ENCODE results near the gene TEX44. TPM values are rescaled to one million over a fixed set of nuclear protein-coding genes. Genes with fewer than 3 reads are reported as not detected.

TEX44 gene
- total and polyA plus RNA-seq, 2 experiments from 2014 or later, result not detected

- H3K4me3 ChIP-seq, result no peak overlapping the region
- peaks cover 30% of the 10 kb centered on the region for H3K4me1 ChIP-seq (ENCODE audit: low read depth)
- peak in 1 of 2 donors; percentile 38 for DNase-seq (ENCODE audit: low read depth in 1 of 2, low spot score in 1 of 2)
- no peaks in the 10 kb centered on the region for H3K36me3 ChIP-seq
- H3K9me3 ChIP-seq (ENCODE audit: low read depth), result no peaks in the 10 kb centered on the region
- H3K27me3 ChIP-seq, result no peaks in the 10 kb centered on the region
- TF ChIP-seq CTCF (IDR thresholded peaks at IDR 0.05; ENCODE audit: low read depth, low read length), result no peak
- peak overlapping the region; percentile 71 for H3K27ac ChIP-seq
These were observed 47.6 kb downstream of the TEX44 start for GRCh38 chr2:231640241-231640640.

- peak overlapping the region; percentile 71 for H3K27ac ChIP-seq
- TF ChIP-seq CTCF (IDR thresholded peaks at IDR 0.05; ENCODE audit: low read depth, low read length), result no peak
These were observed 48.0 kb downstream of the TEX44 start for GRCh38 chr2:231640641-231641111.

GRCh38 chr2:231642631-231643494 is 50.2 kb downstream of the TEX44 start:
- no peaks in the 10 kb centered on the region for H3K36me3 ChIP-seq
- DNase-seq (ENCODE audit: low read depth in 1 of 2, low spot score in 1 of 2), result peak; percentile 81 to 87
- H3K4me3 ChIP-seq, result no peak overlapping the region
- no peak for TF ChIP-seq CTCF (IDR thresholded peaks at IDR 0.05; ENCODE audit: low read depth, low read length)
- H3K4me1 ChIP-seq (ENCODE audit: low read depth), result peaks cover 30% of the 10 kb centered on the region
- peak overlapping the region; percentile 91 for H3K27ac ChIP-seq
- H3K27me3 ChIP-seq, result no peaks in the 10 kb centered on the region
- no peaks in the 10 kb centered on the region for H3K9me3 ChIP-seq (ENCODE audit: low read depth)

More at GRCh38 chr2:231640641-231641111, 48.0 kb downstream of the TEX44 start:
- no peaks in the 10 kb centered on the region for H3K27me3 ChIP-seq
- H3K4me3 ChIP-seq, result no peak overlapping the region
- DNase-seq (ENCODE audit: low read depth in 1 of 2, low spot score in 1 of 2), result no peak
- peaks cover 30% of the 10 kb centered on the region for H3K4me1 ChIP-seq (ENCODE audit: low read depth)
- H3K9me3 ChIP-seq (ENCODE audit: low read depth), result no peaks in the 10 kb centered on the region
- H3K36me3 ChIP-seq, result no peaks in the 10 kb centered on the region

GRCh38 chr2:231643495-231643888 is 50.8 kb downstream of the TEX44 start:
- peak overlapping the region; percentile 91 for H3K27ac ChIP-seq

More at GRCh38 chr2:231643495-231643888, 50.8 kb downstream of the TEX44 start:
- no peaks in the 10 kb centered on the region for H3K36me3 ChIP-seq
- no peaks in the 10 kb centered on the region for H3K27me3 ChIP-seq
- no peak for DNase-seq (ENCODE audit: low read depth in 1 of 2, low spot score in 1 of 2)
- H3K9me3 ChIP-seq (ENCODE audit: low read depth), result no peaks in the 10 kb centered on the region
- peaks cover 30% of the 10 kb centered on the region for H3K4me1 ChIP-seq (ENCODE audit: low read depth)
- H3K4me3 ChIP-seq, result no peak overlapping the region
- TF ChIP-seq CTCF (IDR thresholded peaks at IDR 0.05; ENCODE audit: low read depth, low read length), result no peak

Other genes with a start within 250 kb of the TEX44 start
- 7.7 and 15.8 TPM in 2 replicates for gene B3GNT7, start 197.2 kb upstream of the TEX44 start, total RNA-seq
- 2.9 and 6.9 TPM in 2 replicates for gene B3GNT7, start 197.2 kb upstream of the TEX44 start, polyA plus RNA-seq
- 202 and 222 TPM in 2 replicates for gene NCL, start 128.4 kb upstream of the TEX44 start, total RNA-seq
- 527 and 558 TPM in 2 replicates for gene NCL, start 128.4 kb upstream of the TEX44 start, polyA plus RNA-seq
- gene NMUR1, start 62.4 kb upstream of the TEX44 start, total RNA-seq, result 0.15 TPM in 1 of 2 replicates, not detected in the other
- not detected in 2 replicates for gene NMUR1, start 62.4 kb upstream of the TEX44 start, polyA plus RNA-seq
- gene PTMA, start 115.7 kb downstream of the TEX44 start, total RNA-seq, result 638 and 737 TPM in 2 replicates
- 750 and 774 TPM in 2 replicates for gene PTMA, start 115.7 kb downstream of the TEX44 start, polyA plus RNA-seq
- 47.3 and 59.4 TPM in 2 replicates for gene PDE6D, start 188.4 kb downstream of the TEX44 start, total RNA-seq
- gene PDE6D, start 188.4 kb downstream of the TEX44 start, polyA plus RNA-seq, result 53.5 and 64.8 TPM in 2 replicates
- 29.7 and 44.5 TPM in 2 replicates for gene COPS7B, start 193.6 kb downstream of the TEX44 start, total RNA-seq
- 57.6 and 68.0 TPM in 2 replicates for gene COPS7B, start 193.6 kb downstream of the TEX44 start, polyA plus RNA-seq

All from cardiac muscle cell (in vitro differentiated cells and primary cell).